ENCODE results near the gene GRK5. TPM values are rescaled to one million over a fixed set of nuclear protein-coding genes. Genes with fewer than 3 reads are reported as not detected.

Gene GRK5
- total RNA-seq, 4 donors from 2014 or later: 10.0 to 61.9 (median 18.1) TPM

- Histone ChIP-seq H3K4me3 (no peak overlapping the region), H3K27me3 (no peaks in the 10 kb centered on the region), H3K27ac (no peak overlapping the region), H3K36me3 (no peaks in the 10 kb centered on the region), H3K9me3 (no peaks in the 10 kb centered on the region), H3K4me1 (peaks cover 0 to 5% (median 0%) of the 10 kb centered on the region in 4 donors)
- TF ChIP-seq CTCF (IDR thresholded peaks at IDR 0.05): no peak
- no peak for TF ChIP-seq POLR2A (IDR thresholded peaks at IDR 0.05)
- no peak for DNase-seq
Measured at GRCh38 chr10:119190353-119190752, 17.0 kb upstream of the GRK5 start.

DNA sequence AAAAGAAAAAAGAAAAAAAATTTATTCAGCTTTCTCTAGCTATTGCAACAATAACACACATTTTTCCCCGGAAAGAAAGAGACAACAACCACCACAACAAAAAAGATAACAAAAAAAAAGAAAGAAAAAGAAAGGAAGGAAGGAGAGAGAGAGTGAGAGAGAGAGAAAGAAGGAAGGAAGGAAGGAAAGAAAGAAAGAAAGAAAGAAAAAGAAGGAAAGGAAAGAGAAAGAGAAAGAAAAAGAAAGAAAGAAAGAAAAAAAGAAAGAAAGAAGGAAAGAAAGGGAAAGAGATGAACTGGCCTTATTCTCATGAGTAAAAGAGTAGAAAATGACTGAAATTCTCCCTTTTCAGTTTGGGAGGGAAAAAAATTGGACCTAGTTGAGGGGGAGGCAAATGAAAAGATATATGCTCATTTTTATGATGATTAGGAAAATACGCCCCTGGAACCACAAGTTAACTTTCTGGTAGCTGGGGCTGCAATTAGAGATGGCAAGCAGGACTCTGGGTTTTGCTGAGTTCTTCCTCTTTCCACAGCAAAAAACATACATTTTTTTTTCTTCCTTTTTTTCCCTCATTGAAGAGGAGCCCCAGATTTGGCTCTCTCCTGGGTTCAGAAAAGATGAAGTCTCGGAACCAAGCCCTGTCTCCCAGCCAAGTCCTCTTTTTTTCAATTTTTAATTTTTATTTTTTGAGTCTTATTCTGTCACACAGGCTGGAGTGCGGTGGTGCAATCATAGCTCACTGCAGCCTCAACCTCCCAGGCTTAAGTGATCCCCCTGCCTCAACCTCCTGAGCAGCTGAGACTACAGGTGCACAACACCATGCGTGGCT is 16.2 kb upstream of the GRK5 start:
- no peaks in the 10 kb centered on the region for H3K36me3 ChIP-seq
- DNase-seq: no peak
- peaks cover 0 to 5% (median 0%) of the 10 kb centered on the region in 4 donors for H3K4me1 ChIP-seq
- H3K27me3 ChIP-seq: no peaks in the 10 kb centered on the region
- no peak overlapping the region for H3K4me3 ChIP-seq
- no peak for TF ChIP-seq CTCF (IDR thresholded peaks at IDR 0.05)
- no peak for TF ChIP-seq POLR2A (IDR thresholded peaks at IDR 0.05)
- H3K9me3 ChIP-seq: no peaks in the 10 kb centered on the region
- H3K27ac ChIP-seq: no peak overlapping the region

DNA sequence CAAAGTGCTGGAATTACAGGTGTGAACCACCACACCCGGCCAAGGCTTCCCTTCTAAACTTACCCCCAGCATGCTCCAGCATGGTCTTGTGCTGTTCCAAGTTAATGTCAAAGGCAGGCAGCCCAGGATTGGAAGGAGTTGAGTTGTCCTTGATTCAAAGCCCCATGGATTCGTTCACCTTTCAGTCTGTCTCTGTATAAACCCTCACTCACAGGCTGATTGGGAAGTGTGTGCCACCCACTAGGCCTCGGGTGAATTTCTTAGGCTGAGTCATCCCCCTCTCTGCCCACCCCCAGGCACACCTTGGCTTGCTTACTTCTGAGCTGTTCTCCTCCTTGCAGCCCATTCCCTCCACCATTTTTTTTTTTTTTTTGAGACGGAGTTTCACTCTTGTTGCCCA is 15.5 kb upstream of the GRK5 start:
- H3K4me3 ChIP-seq: no peak overlapping the region

GRCh38 chr10:119197921-119198320 is 9.4 kb upstream of the GRK5 start:
- DNase-seq: no peak
- no peaks in the 10 kb centered on the region for H3K27me3 ChIP-seq
- no peaks in the 10 kb centered on the region for H3K4me1 ChIP-seq
- H3K27ac ChIP-seq: no peak overlapping the region
- H3K36me3 ChIP-seq: no peaks in the 10 kb centered on the region
- TF ChIP-seq POLR2A (IDR thresholded peaks at IDR 0.05) (no peak), CTCF (IDR thresholded peaks at IDR 0.05) (no peak)
- no peak overlapping the region for H3K4me3 ChIP-seq
- no peaks in the 10 kb centered on the region for H3K9me3 ChIP-seq

More for the DNA sequence above, 15.5 kb upstream of the GRK5 start:
- Histone ChIP-seq H3K27ac (no peak overlapping the region), H3K36me3 (no peaks in the 10 kb centered on the region), H3K9me3 (no peaks in the 10 kb centered on the region), H3K4me1 (peaks cover 0 to 5% (median 0%) of the 10 kb centered on the region in 4 donors), H3K27me3 (no peaks in the 10 kb centered on the region)
- peak in 1 of 3 donors; percentile 25 for DNase-seq
- no peak for TF ChIP-seq CTCF (IDR thresholded peaks at IDR 0.05)
- no peak for TF ChIP-seq POLR2A (IDR thresholded peaks at IDR 0.05)

DNA sequence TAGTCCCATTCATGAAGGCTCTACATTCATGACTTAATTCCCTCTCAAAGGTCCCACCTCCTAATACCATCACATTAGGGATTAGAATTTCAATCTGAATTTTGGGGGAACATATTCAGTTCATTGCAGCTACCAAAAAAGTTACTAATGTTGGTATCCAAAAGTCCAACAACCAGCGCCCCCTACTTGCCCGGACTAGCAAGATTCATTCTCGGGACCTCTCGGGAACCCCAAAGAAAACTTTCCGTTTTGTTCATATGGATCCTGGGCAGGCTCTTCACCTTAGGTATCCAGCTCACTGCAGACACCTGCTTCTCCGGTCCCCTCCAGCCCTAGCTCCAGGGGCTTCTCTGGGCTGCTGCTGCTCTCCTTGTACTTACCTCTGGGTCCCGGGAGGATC is 8.9 kb upstream of the GRK5 start:
- H3K4me3 ChIP-seq: no peak overlapping the region
- peak in 5 of 6 experiments; percentile 16 to 38 (median 34) for TF ChIP-seq CTCF (IDR thresholded peaks at IDR 0.05)
- no peak for TF ChIP-seq POLR2A (IDR thresholded peaks at IDR 0.05)
- no peaks in the 10 kb centered on the region for H3K36me3 ChIP-seq
- no peak overlapping the region for H3K27ac ChIP-seq
- no peaks in the 10 kb centered on the region for H3K9me3 ChIP-seq
- no peaks in the 10 kb centered on the region for H3K27me3 ChIP-seq
- DNase-seq: peak in 1 of 3 donors; percentile 54
- no peaks in the 10 kb centered on the region for H3K4me1 ChIP-seq

Data from Peyer's patch (tissue), 4 donors.